SK-N-SH treated with all-trans-retinoic acid at 6 μM for 48 hours (cell line): Measurements from ENCODE around the gene CLEC2D.

Experiments used
- ATAC-seq: fragments of 200-7000 bp; cut with Tn5 transposase; 3 replicates; pipeline ENCODE4 v1.9.1; 2020; ENCODE audit warnings: mild to moderate bottlenecking, moderate library complexity
- BACH2 ChIP-seq: fragments of 250-450 bp; sonication (Bioruptor Pico); IDR thresholded peaks from 2 replicates; pipeline ENCODE4 v1.9.0; 2021; ENCODE audit warnings: mild to moderate bottlenecking, borderline replicate concordance
- CREB5 ChIP-seq: fragments of 250-450 bp; sonication (Bioruptor Pico); IDR thresholded peaks from 2 replicates; pipeline ENCODE4 v1.5.1; 2020; ENCODE audit warnings: low read depth, mild to moderate bottlenecking, moderate library complexity
- CSDC2 ChIP-seq: fragments of 250-450 bp; sonication (Bioruptor Pico); IDR thresholded peaks from 2 replicates; pipeline ENCODE4 v1.5.0; 2020; ENCODE audit warnings: mild to moderate bottlenecking, moderate library complexity
- ESRRG ChIP-seq: fragments of 250-450 bp; sonication (Bioruptor Pico); IDR thresholded peaks from 2 replicates; pipeline ENCODE4 v1.6.1; 2021; ENCODE audit warnings: mild to moderate bottlenecking
- GLIS3 ChIP-seq: fragments of 250-450 bp; sonication (Bioruptor Pico); IDR thresholded peaks from 2 replicates; pipeline ENCODE4 v1.5.0; 2020; ENCODE audit warnings: mild to moderate bottlenecking, moderate library complexity
- ISL1 ChIP-seq: fragments of 250-450 bp; sonication (Bioruptor Pico); IDR thresholded peaks from 2 replicates; pipeline ENCODE4 v2.1.2; 2022; ENCODE audit warnings: mild to moderate bottlenecking, moderate library complexity
- OSR1 ChIP-seq: fragments of 250-450 bp; sonication (Bioruptor Pico); IDR thresholded peaks from 2 replicates; pipeline ENCODE4 v1.8.0; 2022; ENCODE audit warnings: moderate library complexity, mild to moderate bottlenecking, inconsistent platforms
- POU6F1 ChIP-seq: fragments of 250-450 bp; sonication (Bioruptor Pico); IDR thresholded peaks from 2 replicates; pipeline ENCODE4 v1.8.0; 2021; ENCODE audit warnings: low read depth, mild to moderate bottlenecking, moderate library complexity, borderline replicate concordance
- PPARA ChIP-seq: fragments of 250-450 bp; sonication (Bioruptor Pico); IDR thresholded peaks from 2 replicates; pipeline ENCODE4 v1.5.0; 2020; ENCODE audit warnings: mild to moderate bottlenecking, borderline replicate concordance
- TCF4 ChIP-seq: fragments of 250-450 bp; sonication (Bioruptor Pico); IDR thresholded peaks from 2 replicates; pipeline ENCODE4 v1.8.0; 2021; ENCODE audit warnings: mild to moderate bottlenecking, moderate library complexity, borderline replicate concordance
- TOX ChIP-seq: fragments of 250-450 bp; sonication (Bioruptor Pico); IDR thresholded peaks from 2 replicates; pipeline ENCODE4 v1.8.0; 2021; ENCODE audit warnings: mild to moderate bottlenecking, moderate library complexity, borderline replicate concordance
- ZC3H10 ChIP-seq: fragments of 250-450 bp; sonication (Bioruptor Pico); IDR thresholded peaks from 2 replicates; pipeline ENCODE4 v1.5.1; 2021; ENCODE audit warnings: mild to moderate bottlenecking, moderate library complexity
- ZFP3 ChIP-seq: fragments of 250-450 bp; sonication (Bioruptor Pico); IDR thresholded peaks from 2 replicates; pipeline ENCODE4 v1.5.0; 2020; ENCODE audit warnings: mild to moderate bottlenecking, moderate library complexity
- ZFP30 ChIP-seq: fragments of 450-650 bp; formaldehyde crosslinking; IDR thresholded peaks from 2 replicates; pipeline ENCODE4 v1.5.0; 2022; ENCODE audit warnings: mild to moderate bottlenecking, moderate library complexity
- ZNF565 ChIP-seq: fragments of 450-650 bp; formaldehyde crosslinking; conservative IDR thresholded peaks from 2 replicates; pipeline ENCODE4 v1.5.0; 2020; ENCODE audit warnings: low read depth, mild to moderate bottlenecking, moderate library complexity
- ZNF70 ChIP-seq: fragments of 450-650 bp; formaldehyde crosslinking; IDR thresholded peaks from 2 replicates; pipeline ENCODE4 v1.5.0; 2020; ENCODE audit warnings: mild to moderate bottlenecking, moderate library complexity
- ZNF8 ChIP-seq: fragments of 450-650 bp; formaldehyde crosslinking; IDR thresholded peaks from 2 replicates; pipeline ENCODE4 v1.5.0; 2020; ENCODE audit warnings: mild to moderate bottlenecking, moderate library complexity
- TF ChIP-seq, protein P1 (sequence below): fragments of 250-450 bp; sonication (Bioruptor Pico); IDR thresholded peaks from 2 replicates; pipeline ENCODE4 v1.5.0; 2020; ENCODE audit warnings: mild to moderate bottlenecking, moderate library complexity
- TF ChIP-seq, protein P2 (sequence below): fragments of 250-450 bp; sonication (Bioruptor Pico); IDR thresholded peaks from 2 replicates; pipeline ENCODE4 v1.5.1; 2021; ENCODE audit warnings: mild to moderate bottlenecking, moderate library complexity

The CLEC2D gene

DNA sequence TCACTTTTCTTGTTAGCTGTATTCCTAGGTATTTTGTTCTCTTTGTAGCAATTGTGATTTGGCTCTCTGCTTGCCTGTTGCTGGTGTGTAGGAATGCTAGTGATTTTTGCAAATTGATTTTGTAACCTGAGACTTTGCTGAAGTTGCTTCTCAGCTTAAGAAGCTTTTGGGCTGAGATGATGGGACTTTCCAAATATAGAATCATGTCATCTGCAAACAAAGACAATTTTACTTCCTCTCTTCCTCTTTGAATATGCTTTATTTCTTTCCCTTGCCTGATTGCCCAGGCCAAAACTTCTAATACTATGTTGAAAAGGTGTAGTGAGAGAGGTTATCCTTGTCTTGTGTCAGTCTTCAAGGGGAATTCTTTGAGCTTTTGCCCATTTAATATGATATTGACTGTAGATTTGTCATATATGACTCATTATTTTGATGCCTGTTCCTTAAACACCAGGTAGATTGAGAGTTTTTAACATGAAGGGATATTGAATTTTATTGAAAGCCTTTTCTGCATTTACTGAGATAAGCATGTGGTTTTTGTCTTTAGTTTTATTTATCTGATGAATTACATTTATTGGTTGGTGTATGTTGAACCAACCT lies 36.7 kb downstream of the CLEC2D start:
- TF ChIP-seq ZFP3 (CRISPR knock-in tag), result no peak
- no peak for TF ChIP-seq ISL1 (CRISPR knock-in tag)
- no peak for TF ChIP-seq OSR1 (CRISPR knock-in tag)
- TF ChIP-seq PPARA (CRISPR knock-in tag), result no peak
- ATAC-seq, result no peak

DNA sequence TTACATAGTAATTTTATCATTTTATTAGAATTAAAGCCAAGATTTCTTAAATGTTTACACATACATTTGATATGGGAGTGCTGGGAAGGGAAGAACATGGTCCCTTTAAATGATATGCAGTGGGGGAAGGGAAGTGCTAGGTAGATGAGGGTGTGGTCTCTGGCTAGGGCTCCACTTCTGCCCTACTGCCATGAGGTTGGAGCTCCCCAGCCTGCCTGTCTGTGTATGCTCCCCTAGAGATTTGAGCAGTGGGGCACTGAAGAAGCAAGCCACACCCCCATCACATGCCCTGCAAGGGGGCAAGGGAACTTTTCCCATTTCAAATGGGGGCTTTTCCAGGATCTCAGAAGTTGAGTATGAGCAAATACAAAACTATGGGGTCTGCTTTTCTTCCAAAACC lies 37.8 kb downstream of the CLEC2D start:
- ATAC-seq, result no peak
- TF ChIP-seq CREB5 (no peak), ZNF70 (CRISPR knock-in tag) (no peak), ZFP3 (CRISPR knock-in tag) (no peak), PPARA (CRISPR knock-in tag) (no peak), ZNF8 (CRISPR knock-in tag) (no peak), BACH2 (CRISPR knock-in tag) (no peak), GLIS3 (CRISPR knock-in tag) (no peak), ESRRG (CRISPR knock-in tag) (no peak), ZFP30 (no peak), TOX (no peak), POU6F1 (no peak), ZC3H10 (no peak)
- TF ChIP-seq, protein P1, sequence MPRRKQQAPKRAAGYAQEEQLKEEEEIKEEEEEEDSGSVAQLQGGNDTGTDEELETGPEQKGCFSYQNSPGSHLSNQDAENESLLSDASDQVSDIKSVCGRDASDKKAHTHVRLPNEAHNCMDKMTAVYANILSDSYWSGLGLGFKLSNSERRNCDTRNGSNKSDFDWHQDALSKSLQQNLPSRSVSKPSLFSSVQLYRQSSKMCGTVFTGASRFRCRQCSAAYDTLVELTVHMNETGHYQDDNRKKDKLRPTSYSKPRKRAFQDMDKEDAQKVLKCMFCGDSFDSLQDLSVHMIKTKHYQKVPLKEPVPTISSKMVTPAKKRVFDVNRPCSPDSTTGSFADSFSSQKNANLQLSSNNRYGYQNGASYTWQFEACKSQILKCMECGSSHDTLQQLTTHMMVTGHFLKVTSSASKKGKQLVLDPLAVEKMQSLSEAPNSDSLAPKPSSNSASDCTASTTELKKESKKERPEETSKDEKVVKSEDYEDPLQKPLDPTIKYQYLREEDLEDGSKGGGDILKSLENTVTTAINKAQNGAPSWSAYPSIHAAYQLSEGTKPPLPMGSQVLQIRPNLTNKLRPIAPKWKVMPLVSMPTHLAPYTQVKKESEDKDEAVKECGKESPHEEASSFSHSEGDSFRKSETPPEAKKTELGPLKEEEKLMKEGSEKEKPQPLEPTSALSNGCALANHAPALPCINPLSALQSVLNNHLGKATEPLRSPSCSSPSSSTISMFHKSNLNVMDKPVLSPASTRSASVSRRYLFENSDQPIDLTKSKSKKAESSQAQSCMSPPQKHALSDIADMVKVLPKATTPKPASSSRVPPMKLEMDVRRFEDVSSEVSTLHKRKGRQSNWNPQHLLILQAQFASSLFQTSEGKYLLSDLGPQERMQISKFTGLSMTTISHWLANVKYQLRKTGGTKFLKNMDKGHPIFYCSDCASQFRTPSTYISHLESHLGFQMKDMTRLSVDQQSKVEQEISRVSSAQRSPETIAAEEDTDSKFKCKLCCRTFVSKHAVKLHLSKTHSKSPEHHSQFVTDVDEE (CRISPR knock-in tag), result no peak
- TF ChIP-seq, protein P2, sequence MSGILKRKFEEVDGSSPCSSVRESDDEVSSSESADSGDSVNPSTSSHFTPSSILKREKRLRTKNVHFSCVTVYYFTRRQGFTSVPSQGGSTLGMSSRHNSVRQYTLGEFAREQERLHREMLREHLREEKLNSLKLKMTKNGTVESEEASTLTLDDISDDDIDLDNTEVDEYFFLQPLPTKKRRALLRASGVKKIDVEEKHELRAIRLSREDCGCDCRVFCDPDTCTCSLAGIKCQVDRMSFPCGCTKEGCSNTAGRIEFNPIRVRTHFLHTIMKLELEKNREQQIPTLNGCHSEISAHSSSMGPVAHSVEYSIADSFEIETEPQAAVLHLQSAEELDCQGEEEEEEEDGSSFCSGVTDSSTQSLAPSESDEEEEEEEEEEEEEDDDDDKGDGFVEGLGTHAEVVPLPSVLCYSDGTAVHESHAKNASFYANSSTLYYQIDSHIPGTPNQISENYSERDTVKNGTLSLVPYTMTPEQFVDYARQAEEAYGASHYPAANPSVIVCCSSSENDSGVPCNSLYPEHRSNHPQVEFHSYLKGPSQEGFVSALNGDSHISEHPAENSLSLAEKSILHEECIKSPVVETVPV (CRISPR knock-in tag), result no peak

- ATAC-seq, result peak; percentile 97
These were observed 38.6 kb downstream of the CLEC2D start for GRCh38 chr12:9707864-9708808.

More at GRCh38 chr12:9707864-9708808, 38.6 kb downstream of the CLEC2D start:
- no peak for TF ChIP-seq CSDC2 (CRISPR knock-in tag)
- TF ChIP-seq ZNF8 (CRISPR knock-in tag), result no peak
- TF ChIP-seq, protein P1 (CRISPR knock-in tag), result no peak
- no peak for TF ChIP-seq ZNF70 (CRISPR knock-in tag)
- no peak for TF ChIP-seq TOX
- TF ChIP-seq ZC3H10, result no peak
- no peak for TF ChIP-seq GLIS3 (CRISPR knock-in tag)
- no peak for TF ChIP-seq POU6F1
- no peak for TF ChIP-seq TCF4 (CRISPR knock-in tag)
- TF ChIP-seq BACH2 (CRISPR knock-in tag), result no peak
- no peak for TF ChIP-seq ZNF565 (CRISPR knock-in tag)
- no peak for TF ChIP-seq ZFP30
- TF ChIP-seq, all 23 proteins: peak for 0
